GM18909 (cell line): Measurements from ENCODE around the gene TRIM23.
"Not testable (repeated sequence)": the region's sequence is repeated elsewhere in the genome, so short reads cannot be mapped to it uniquely, and the experiment has no call there.

Experiments
- ATAC-seq: cut with Tn5 transposase; IDR thresholded peaks from one replicate; pipeline ENCODE4 v1.9.1; 2021; ENCODE audit warnings: mild to moderate bottlenecking; ENCODE audit not compliant: unreplicated experiment, poor library complexity

TRIM23 gene

DNA sequence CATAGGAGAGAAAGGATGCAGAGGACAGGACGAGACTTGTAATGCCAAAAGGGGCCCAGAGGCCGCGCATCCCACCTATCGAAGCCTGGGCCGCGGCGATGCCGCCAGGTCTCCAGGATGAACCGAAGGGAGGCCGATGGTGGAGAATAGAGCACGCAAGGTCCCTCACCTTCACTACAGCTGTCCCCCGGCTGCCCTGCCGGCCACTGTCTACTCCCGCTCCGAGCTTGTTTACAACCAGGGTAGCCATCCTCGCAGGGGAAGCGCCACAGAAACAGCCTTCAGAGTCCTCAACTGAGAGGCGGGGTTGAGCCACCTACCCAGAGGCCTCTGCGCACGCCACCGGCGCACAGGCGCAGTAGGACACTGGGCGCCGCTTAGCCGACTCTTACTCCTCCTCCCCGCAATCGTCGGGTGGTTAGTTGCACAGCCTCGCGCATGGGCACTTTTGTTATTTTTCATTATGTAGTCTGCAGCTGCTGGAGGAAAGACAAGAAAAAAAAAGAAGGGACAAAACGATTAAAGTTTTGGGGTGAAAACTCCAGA is at the start of gene TRIM23:
TSS of gene TRIM23 (minus strand) at position 309 of the 546 bp plus-strand sequence. CDS start at position 250, 59 bp downstream.
- ATAC-seq, result peak; percentile 94

DNA sequence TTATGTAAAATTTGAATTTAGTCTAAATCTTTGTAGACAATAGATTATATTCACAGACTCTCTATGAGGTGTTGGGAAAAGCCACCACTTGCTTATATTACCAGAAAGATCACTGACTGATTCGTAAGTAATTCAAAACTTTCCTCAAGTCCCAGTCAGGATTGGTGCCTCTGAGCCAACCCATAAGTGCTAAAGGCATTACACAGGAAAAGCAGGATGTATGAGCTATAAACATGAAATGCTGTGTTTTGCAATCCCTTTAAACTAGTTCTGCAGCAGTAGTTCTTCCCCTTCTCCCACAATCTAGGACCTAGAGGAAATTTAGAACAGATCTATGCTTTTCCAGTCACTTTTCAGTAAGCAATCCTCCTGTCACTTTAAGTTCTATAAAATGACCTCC is 48.7 kb upstream of the TRIM23 start:
- ATAC-seq, result no peak

DNA sequence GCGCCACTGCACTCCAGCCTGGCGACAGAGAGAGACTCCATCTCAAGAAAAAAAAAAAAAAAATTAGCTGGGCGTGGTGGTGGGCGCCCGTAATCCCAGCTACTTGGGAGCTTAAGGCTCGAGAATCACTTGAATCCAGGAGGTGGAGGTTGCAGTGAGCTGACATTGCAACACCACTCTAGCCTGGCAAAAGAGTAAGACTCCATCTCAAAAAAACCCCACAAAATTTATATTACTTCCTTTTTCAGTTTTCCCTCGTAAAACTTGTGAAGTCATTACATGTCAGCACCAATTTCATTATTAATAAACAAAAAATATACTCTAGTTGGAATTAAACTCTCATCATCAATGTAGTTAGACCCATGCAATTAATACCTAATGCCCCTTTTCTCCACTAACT is 44.6 kb upstream of the TRIM23 start:
- no peak for ATAC-seq

DNA sequence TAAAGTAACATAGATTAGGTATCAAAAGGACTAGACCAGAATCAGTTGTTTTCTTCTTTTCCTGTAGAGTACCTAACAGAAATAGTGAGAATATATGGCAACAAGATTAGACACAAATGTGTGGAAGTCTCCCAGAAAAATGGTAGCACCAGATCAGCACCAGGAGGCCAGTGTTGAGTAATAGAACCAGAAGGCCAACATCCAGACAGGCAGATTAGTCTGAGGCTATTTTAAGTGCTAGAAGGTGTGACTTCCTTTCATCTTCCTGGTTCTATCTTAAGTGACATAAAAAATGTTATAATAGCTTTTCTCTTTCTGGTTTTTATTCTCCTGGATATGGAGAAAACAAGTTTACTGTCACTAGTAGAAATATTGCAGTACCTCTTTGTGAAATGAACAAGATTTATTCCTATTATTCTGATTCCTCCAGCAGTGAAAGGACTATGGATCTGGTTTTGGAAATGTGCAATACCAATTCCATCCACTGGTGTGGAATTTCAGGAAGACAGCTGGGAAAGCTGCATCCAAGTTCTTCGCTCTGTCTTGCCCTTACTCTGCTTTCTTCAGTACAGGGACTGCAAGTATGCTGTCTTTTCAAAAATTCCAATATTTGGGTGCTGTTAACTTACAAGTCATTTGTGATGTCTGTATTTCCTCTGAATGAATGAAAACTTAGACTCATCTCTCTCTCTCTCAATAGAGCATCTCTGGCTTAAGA is 39.8 kb upstream of the TRIM23 start:
- no peak for ATAC-seq

DNA sequence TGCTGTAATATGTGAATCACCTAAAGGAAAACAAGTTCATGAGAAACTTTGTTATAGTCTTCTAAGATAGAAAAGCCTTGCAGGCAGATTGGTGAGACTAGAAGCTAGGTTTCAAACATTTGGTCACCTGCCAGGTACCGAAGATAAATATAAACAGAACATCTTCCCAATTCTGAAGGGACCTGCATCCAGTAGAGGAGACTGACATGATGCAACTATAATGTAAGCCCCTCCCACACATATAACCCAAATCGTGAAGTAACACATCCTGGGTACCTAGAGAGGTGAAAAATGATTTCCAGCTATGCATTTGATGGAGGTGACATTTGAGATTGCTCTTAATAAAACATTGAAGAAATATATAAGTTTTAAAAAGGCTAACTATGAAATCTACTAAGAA is 30.6 kb upstream of the TRIM23 start:
- no peak for ATAC-seq

DNA sequence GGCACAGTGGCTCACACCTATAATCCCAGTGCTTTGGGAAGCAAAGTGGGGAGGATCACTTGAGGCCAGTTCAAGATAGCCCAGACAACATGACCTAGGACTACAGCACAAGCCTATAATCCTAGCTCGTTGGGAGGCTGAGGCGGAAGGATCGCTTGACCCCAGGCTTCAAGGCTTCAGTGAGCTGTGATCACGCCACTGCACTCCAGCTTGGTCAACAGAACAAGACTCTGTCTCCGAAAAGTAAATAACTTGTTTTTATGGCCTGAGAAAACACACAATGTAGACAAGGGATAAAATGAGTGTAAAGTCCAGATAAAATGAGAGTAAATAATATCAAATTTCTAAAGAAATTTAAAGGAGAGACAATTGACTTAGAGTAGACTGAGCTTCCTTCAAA is 27.0 kb upstream of the TRIM23 start:
- ATAC-seq, result no peak

DNA sequence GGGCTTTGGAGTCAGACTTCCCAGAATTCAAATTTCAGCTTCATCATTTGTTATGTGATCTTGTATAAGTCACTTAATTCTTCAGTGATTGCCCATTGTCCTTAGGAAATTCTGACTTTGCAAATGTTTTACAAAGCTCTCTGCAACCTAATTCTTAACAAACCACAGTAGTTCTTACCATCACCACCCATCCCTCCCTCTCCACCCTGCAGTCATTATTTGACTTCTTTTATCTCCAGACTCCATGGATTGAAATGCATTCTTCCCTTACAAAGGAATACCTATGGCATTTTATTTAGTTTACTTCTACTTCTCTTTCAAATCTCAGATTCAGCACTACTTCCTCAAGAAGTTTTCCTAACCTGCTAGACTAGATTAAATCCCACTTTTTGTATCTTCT is 23.8 kb upstream of the TRIM23 start:
- no peak for ATAC-seq

DNA sequence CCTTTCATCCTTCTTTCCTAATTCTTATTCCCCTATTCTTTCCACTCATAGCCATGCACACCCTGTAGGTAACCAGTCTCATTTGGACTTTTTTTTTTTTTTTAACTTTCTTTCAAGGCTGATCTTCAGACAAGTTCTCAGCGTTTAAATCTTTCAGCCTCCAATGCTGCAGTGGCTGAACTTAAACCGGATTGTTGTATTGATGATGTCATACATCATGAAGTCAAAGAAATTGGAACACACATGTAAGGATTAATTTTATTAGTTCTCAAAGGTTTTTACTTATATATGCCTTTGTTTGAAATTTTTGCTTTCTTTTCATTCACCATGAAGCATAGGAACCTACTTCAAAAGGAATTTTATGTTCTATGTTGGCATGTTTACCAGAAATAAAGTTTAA is 22.8 kb upstream of the TRIM23 start:
- ATAC-seq, result no peak

DNA sequence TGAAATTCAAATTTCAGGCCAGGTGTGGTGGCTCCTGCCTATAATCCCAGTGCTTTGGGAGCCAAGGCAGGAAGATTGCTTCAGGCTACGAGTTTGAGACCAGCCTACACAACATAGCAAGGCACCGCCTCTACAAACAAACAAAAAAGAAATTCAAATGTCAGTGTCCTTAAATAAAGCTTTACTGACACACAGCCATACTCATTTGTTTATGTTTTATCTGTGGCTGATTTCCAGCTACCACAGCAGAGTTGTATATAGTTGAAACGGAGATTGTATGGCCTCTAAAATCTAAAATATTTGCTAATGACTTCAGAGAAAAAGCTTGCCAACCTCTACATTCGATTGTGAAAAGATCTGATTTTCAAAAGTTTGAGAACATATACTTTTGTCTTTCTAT is 16.1 kb upstream of the TRIM23 start:
- ATAC-seq, result no peak

DNA sequence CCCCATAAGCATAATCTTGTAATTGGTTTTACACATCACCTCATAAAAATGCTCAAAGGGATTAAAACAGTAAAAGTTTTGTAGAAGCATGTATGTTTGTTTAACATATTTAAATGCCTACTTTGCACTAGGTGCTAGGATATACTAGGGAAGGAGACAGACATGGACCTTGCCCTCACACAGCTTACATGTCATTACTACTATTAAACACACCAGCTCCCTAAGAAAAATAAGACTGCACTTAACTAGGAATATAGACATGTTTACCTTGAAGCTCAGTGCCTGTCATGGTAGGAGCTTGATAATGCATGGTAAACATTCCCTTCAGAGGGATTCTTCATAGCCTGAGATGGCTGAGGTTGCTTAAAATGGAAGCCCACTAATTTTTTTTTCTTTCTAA is 6.8 kb upstream of the TRIM23 start:
- no peak for ATAC-seq

DNA sequence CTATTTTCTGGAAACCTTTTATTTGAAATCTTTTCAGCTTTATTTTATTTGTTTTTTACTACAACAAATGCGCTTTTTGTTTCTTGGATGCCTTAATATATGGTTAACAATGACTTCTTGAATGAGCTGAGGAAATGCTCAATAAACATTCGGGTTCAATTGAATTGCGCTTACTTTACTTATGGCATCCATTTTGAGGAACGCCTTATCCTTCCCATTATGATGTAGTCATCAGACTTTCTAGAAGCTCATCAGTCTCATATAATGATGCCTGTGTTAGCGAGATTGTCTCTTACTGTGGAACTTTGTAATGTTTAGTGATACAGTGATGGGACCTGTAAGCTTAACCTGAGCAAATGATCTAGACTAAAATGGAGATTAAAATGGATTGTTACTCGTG is 1.6 kb upstream of the TRIM23 start:
- ATAC-seq, result no peak

DNA sequence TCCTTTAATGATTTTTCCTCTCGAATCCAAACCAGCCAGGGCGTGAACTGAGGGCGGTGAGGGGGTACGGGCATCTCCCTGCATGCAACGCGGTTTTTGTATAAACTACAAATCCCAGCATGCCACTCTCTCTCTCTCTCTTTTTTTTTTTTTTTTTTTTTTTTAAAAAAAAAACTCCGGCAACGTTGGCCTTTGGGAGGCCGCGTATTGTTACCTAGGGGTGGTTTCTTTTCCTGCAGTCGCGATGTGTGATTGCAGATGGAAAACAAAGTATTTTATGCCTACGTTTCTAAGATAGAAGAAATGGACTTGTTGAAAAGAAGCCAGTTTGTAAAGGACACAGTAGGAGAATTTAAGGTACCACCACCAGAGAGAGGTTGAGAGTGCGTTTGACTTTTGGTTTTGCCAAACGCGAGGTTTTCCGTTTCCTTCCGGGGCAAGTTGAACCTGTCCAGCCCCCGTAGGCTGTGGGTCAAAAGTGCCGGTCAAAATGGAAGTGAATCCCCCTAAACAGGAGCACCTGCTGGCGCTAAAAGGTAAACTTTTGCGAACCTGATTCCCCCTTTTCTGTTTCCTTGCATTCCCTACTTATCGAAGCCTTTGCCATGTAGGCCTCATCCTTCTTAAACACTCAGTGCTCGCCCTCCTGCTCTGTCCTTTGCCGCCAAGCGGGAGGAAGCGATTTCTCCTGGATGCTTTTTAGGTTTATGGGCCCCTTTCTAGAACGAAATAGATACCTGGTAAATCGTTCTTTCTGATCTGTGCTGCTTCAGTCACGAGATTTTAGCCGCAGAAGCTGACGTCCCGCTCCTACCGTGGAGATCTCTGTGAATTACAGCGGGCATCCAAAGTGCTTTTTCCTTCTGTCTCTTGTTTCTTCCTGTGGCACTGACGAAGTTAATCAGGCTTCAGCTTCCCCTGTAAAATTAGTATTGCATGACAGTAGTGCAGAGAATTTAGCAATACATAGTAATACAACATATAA is 730 bp upstream of the TRIM23 start, which contains the start of the genes SHLD3 and TRAPPC13:
TSS of gene SHLD3 (plus strand) at position 457 of the 985 bp plus-strand sequence. CDS start 4,561 bp downstream, outside the sequence.
TSS of gene TRAPPC13 (plus strand) at position 457 of the 985 bp plus-strand sequence. CDS start at position 491, 34 bp downstream.
- peak; percentile 79 for ATAC-seq

DNA sequence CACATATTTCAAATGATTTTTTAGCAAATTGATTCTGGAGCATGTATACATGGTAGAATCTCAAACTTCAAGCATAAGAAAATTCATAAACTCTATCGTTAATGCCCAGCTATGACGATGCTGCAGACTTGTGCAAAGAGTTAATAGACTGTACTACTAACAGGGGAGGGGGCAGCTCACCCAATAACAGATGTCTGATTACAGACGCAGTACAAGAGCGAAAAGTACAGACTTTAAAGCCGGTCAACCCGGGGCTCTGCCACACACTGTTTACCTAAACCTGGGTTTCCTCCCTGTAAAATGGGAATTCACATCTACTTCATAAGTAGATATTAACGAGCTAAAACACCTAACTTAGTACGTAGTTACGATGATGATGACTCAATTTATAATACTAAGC is 651 bp downstream of the TRIM23 start:
- ATAC-seq, result no peak

DNA sequence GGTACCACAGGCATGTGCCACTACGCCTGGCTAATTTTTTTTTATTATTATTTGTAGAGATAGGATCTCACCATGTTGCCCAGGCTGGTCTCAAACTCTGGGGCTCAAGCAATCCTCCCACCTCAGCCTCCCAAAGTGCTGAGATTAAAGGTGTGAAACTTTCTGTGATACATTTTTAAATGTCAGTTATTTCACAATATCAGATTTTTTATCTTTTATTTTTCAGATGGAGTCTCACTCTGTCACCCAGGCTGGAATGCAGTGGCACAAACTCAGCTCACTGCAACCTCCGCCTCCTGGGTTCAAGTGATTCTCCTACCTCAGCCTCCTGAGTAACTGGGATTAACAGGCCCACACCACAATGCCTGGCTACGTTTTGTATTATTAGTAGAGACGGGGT is 2.2 kb downstream of the TRIM23 start:
- ATAC-seq, result not testable (repeated sequence)

DNA sequence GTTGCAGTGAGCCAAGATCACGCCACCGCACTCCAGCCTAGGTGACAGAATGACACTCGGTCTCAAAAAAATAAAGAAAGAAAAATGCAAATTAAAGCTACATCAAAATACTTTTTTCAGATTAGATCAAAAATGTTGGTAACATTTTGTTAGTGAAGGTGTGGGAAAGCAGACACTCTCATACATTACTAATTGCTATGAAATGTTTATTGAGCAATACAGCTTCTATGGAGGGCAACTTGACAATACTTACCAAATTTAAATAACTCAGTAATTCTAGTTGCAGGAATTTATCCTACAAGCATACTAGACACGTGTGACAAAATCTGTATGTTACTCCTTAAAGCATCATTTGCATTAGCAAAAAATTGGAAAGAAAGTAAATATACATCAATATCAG is 4.1 kb downstream of the TRIM23 start:
- ATAC-seq, result no peak

DNA sequence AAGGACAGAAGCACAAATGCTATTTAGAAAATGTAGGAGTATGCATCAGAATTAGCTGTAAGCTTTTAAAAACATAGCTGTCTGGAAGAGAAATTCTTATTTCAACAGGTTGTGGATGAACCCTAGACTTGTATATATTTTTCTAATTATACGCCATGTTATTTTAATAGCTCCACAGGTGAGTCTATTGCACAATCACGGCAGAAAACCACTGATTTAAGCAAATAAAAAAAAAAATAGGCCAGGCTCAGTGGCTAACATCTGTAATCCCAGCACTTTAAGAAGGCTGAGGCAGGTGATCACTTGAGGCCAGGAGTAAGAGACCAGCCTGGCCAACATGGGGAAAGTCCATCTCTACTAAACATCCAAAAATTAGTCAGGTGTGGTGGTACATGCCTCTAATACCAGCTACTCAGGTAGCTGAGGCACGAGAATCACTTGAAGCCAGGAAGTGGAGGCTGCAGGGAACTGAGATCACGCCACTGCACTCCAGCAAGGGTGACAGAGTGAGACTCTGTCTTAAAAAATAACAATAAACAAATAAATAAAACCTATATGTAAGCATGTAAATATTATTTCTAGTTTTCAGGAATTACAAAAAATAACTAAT is 11.7 kb downstream of the TRIM23 start:
- ATAC-seq, result no peak

DNA sequence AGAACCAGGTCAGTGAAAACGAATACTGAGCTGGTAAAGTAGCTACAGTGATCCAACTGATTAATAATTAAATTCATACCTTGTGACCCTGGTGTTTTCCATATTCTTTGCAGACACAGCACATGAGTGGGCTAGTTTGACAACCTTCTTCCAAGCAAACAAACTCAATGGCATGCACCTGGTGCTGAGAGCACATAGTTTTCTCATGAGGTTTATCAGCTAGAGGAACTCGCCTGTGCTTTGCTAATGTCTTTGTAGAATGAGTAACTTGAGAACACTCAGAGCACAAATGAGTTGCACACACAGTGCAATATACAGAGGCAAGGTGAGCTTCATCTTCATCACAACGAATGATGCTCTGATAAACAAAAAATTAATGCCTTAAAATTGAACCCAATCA is 12.6 kb downstream of the TRIM23 start:
- no peak for ATAC-seq

DNA sequence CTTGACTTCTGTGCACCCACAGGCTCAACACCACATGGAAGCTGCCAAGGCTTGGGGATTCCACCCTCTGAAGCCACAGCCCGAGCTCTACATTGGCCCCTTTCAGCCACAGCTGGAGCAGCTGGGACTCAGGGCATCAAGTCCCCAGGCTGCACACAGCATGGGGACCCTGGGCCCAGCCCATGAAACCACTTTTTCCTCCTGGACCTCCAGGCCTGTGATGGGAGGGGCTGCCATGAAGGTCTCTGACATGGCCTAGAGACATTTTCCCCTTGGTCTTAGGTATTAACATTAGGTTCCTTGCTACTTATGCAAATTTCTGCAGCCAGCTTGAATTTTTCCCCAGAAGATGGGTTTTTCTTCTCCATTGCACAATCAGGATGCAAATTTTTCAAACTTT is 22.4 kb downstream of the TRIM23 start:
- not testable (repeated sequence) for ATAC-seq

DNA sequence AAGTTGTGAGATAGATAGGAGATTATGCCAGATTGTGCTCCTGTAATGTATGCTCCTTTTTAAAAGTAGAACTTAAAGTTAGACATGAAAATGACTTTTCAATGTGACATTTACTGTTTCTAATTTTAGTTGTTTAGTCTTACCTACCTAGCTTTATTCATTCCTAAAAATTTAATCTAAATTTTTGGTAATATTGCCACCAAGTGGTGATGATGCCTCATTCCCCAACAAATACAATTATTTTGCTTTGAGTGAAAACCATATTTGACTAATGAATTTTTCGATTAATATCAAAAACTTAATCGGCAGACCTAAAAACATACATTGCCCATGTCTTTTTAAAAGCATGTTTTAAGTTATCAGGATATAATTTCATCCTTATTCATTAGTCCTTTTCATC is 35.4 kb downstream of the TRIM23 start:
- no peak for ATAC-seq

DNA sequence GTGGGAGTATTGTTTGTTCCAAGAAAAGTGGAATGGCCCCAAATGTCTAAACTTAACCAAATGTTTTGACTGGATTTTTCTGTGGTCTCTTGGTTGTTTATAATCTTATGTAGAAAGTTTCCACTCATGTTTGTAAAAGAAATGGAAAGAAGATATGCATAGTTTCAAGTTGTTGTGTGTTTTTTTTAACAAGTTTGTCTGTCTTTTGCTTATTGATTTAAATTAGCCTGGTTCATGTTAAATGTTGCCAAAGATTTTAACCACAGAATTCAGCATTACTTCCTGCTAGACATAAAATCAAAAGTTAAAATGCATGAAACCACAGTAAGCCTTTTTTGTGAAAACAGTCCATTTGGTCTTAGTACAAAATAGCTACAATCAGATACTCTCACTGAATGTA is 47.0 kb downstream of the TRIM23 start:
- ATAC-seq, result no peak
